MG63 (cell line): ENCODE data around the gene AFF3. TPM values are rescaled to one million over a fixed set of nuclear protein-coding genes. Genes with fewer than 3 reads are reported as not detected.

Experiments used
- DNase-seq: peaks from one replicate; pipeline ENCODE4 v3.0.0-alpha.2; 2020
- H3K27me3 ChIP-seq: fragments of 250-450 bp; sonication (Bioruptor Pico); 2 replicates; pipeline ENCODE4 v1.5.1; 2020; ENCODE audit warnings: mild to moderate bottlenecking, moderate library complexity
- H3K36me3 ChIP-seq: fragments of 250-450 bp; sonication (Bioruptor Pico); 2 replicates; pipeline ENCODE4 v1.5.1; 2020; ENCODE audit warnings: mild to moderate bottlenecking, moderate library complexity
- H3K4me3 ChIP-seq: fragments of 250-450 bp; sonication (Bioruptor Pico); 2 replicates; pipeline ENCODE4 v1.5.1; 2020; ENCODE audit warnings: mild to moderate bottlenecking, moderate library complexity
- H3K9me3 ChIP-seq: fragments of 250-450 bp; sonication (Bioruptor Pico); 2 replicates; pipeline ENCODE4 v1.5.1; 2020; ENCODE audit warnings: mild to moderate bottlenecking, moderate library complexity
- total RNA-seq: library from RNA; depleted of rRNA; stranded (reverse); fragments of >200 nt; shearing (Covaris generic); gene quantifications from 2 replicates; pipeline ENCODE4 v1.2.3, GENCODE V29; 2014; ENCODE audit warnings: low replicate concordance

Gene AFF3
- total RNA-seq, 1 experiment from 2014 or later, result 6.1 TPM

GRCh38 chr2:99822474-99823207 is 319.7 kb downstream of the AFF3 start:
- no peak for DNase-seq
- H3K36me3 ChIP-seq, result no peaks in the 10 kb centered on the region
- no peaks in the 10 kb centered on the region for H3K9me3 ChIP-seq
- no peaks in the 10 kb centered on the region for H3K27me3 ChIP-seq
- H3K4me3 ChIP-seq, result no peak overlapping the region

GRCh38 chr2:99821984-99822383 is 320.4 kb downstream of the AFF3 start:
- Histone ChIP-seq H3K27me3 (no peaks in the 10 kb centered on the region), H3K36me3 (no peaks in the 10 kb centered on the region), H3K4me3 (no peak overlapping the region), H3K9me3 (no peaks in the 10 kb centered on the region)
- DNase-seq, result no peak

- Histone ChIP-seq H3K4me3 (no peak overlapping the region), H3K27me3 (no peaks in the 10 kb centered on the region), H3K9me3 (no peaks in the 10 kb centered on the region), H3K36me3 (no peaks in the 10 kb centered on the region)
- peak; percentile 20 for DNase-seq
These were observed 320.8 kb downstream of the AFF3 start for GRCh38 chr2:99821572-99821971.

GRCh38 chr2:99821039-99821438 is 321.4 kb downstream of the AFF3 start:
- no peak overlapping the region for H3K4me3 ChIP-seq
- no peaks in the 10 kb centered on the region for H3K9me3 ChIP-seq
- no peak for DNase-seq
- H3K27me3 ChIP-seq, result no peaks in the 10 kb centered on the region
- H3K36me3 ChIP-seq, result no peaks in the 10 kb centered on the region

- Histone ChIP-seq H3K36me3 (no peaks in the 10 kb centered on the region), H3K27me3 (no peaks in the 10 kb centered on the region)
- no peak for DNase-seq
These were observed 322.6 kb downstream of the AFF3 start for GRCh38 chr2:99819766-99820165.

GRCh38 chr2:99818842-99819241 is 323.5 kb downstream of the AFF3 start:
- no peaks in the 10 kb centered on the region for H3K27me3 ChIP-seq
- no peak overlapping the region for H3K4me3 ChIP-seq
- no peaks in the 10 kb centered on the region for H3K9me3 ChIP-seq
- H3K36me3 ChIP-seq, result no peaks in the 10 kb centered on the region
- DNase-seq, result no peak

More at GRCh38 chr2:99819766-99820165, 322.6 kb downstream of the AFF3 start:
- Histone ChIP-seq H3K4me3 (no peak overlapping the region), H3K9me3 (no peaks in the 10 kb centered on the region)

- no peak for DNase-seq
- Histone ChIP-seq H3K27me3 (no peaks in the 10 kb centered on the region), H3K4me3 (no peak overlapping the region), H3K36me3 (no peaks in the 10 kb centered on the region), H3K9me3 (no peaks in the 10 kb centered on the region)
These were observed 325.5 kb downstream of the AFF3 start for GRCh38 chr2:99816908-99817307.

- no peak overlapping the region for H3K4me3 ChIP-seq
- DNase-seq, result no peak
- no peaks in the 10 kb centered on the region for H3K9me3 ChIP-seq
- no peaks in the 10 kb centered on the region for H3K36me3 ChIP-seq
- H3K27me3 ChIP-seq, result no peaks in the 10 kb centered on the region
These were observed 330.0 kb downstream of the AFF3 start for GRCh38 chr2:99812426-99812825.

GRCh38 chr2:99811544-99811943 is 330.8 kb downstream of the AFF3 start:
- H3K36me3 ChIP-seq, result no peaks in the 10 kb centered on the region
- no peaks in the 10 kb centered on the region for H3K27me3 ChIP-seq
- peak; percentile 33 for DNase-seq
- H3K9me3 ChIP-seq, result no peaks in the 10 kb centered on the region
- no peak overlapping the region for H3K4me3 ChIP-seq

GRCh38 chr2:99810225-99810624 is 332.2 kb downstream of the AFF3 start:
- no peak for DNase-seq
- Histone ChIP-seq H3K36me3 (no peaks in the 10 kb centered on the region), H3K9me3 (no peaks in the 10 kb centered on the region), H3K27me3 (no peaks in the 10 kb centered on the region), H3K4me3 (no peak overlapping the region)

- H3K9me3 ChIP-seq, result no peaks in the 10 kb centered on the region
- H3K27me3 ChIP-seq, result no peaks in the 10 kb centered on the region
- no peak overlapping the region for H3K4me3 ChIP-seq
- DNase-seq, result no peak
- no peaks in the 10 kb centered on the region for H3K36me3 ChIP-seq
These were observed 333.0 kb downstream of the AFF3 start for GRCh38 chr2:99809259-99809900.

- no peaks in the 10 kb centered on the region for H3K36me3 ChIP-seq
- DNase-seq, result no peak
- no peaks in the 10 kb centered on the region; the same call in 1 of the 2 replicates for H3K9me3 ChIP-seq
- H3K4me3 ChIP-seq, result no peak overlapping the region
- no peaks in the 10 kb centered on the region for H3K27me3 ChIP-seq
These were observed 333.8 kb downstream of the AFF3 start for GRCh38 chr2:99808361-99809200.

GRCh38 chr2:99806758-99807157 is 335.6 kb downstream of the AFF3 start:
- DNase-seq, result no peak
- H3K36me3 ChIP-seq, result no peaks in the 10 kb centered on the region
- H3K27me3 ChIP-seq, result no peaks in the 10 kb centered on the region
- H3K9me3 ChIP-seq, result peaks cover 2% of the 10 kb centered on the region
- no peak overlapping the region for H3K4me3 ChIP-seq

- DNase-seq, result no peak
- Histone ChIP-seq H3K27me3 (no peaks in the 10 kb centered on the region), H3K9me3 (peaks cover 2% of the 10 kb centered on the region), H3K4me3 (no peak overlapping the region), H3K36me3 (no peaks in the 10 kb centered on the region)
These were observed 336.4 kb downstream of the AFF3 start for GRCh38 chr2:99805930-99806476.

GRCh38 chr2:99803846-99804245 is 338.5 kb downstream of the AFF3 start:
- no peak for DNase-seq

GRCh38 chr2:99802734-99803133 is 339.7 kb downstream of the AFF3 start:
- Histone ChIP-seq H3K9me3 (peaks cover 5% of the 10 kb centered on the region), H3K27me3 (no peaks in the 10 kb centered on the region), H3K36me3 (no peaks in the 10 kb centered on the region), H3K4me3 (no peak overlapping the region)
- DNase-seq, result no peak

More at GRCh38 chr2:99803846-99804245, 338.5 kb downstream of the AFF3 start:
- H3K27me3 ChIP-seq, result no peaks in the 10 kb centered on the region
- no peak overlapping the region for H3K4me3 ChIP-seq
- H3K9me3 ChIP-seq, result peaks cover 2% of the 10 kb centered on the region
- H3K36me3 ChIP-seq, result no peaks in the 10 kb centered on the region

- no peaks in the 10 kb centered on the region; the same call in 1 of the 2 replicates for H3K36me3 ChIP-seq
- H3K9me3 ChIP-seq, result peaks cover 14% of the 10 kb centered on the region
- no peaks in the 10 kb centered on the region for H3K27me3 ChIP-seq
- DNase-seq, result no peak
- no peak overlapping the region for H3K4me3 ChIP-seq
These were observed 341.0 kb downstream of the AFF3 start for GRCh38 chr2:99801327-99801901.
